ENCODE measurements around the gene AKR1C2. TPM values are rescaled to one million over a fixed set of nuclear protein-coding genes. Genes with fewer than 3 reads are reported as not detected.
"Not testable (repeated sequence)": the region's sequence is repeated elsewhere in the genome, so short reads cannot be mapped to it uniquely, and the experiment has no call there.

AKR1C2 gene
- polyA plus RNA-seq, 2 donors = 37.5 to 142 TPM

GRCh38 chr10:5031588-5031987, 27.9 kb upstream of the AKR1C2 start:
- not testable (repeated sequence) for H3K27ac ChIP-seq (ENCODE audit: low read depth in 2 of 2, low read length in 1 of 2); H3K36me3 ChIP-seq (ENCODE audit: control insufficient read depth in 2 of 2, insufficient read depth in 2 of 2, low read length in 1 of 2); H3K27me3 ChIP-seq (ENCODE audit: control insufficient read depth in 1 of 2, insufficient read depth in 2 of 2, low read length in 2 of 2); H3K4me1 ChIP-seq (ENCODE audit: control insufficient read depth in 2 of 2, insufficient read depth in 2 of 2, low read length in 1 of 2); H3K9me3 ChIP-seq (ENCODE audit: control insufficient read depth in 2 of 2, insufficient read depth in 1 of 2, low read depth in 1 of 2, low read length in 1 of 2); H3K4me3 ChIP-seq (ENCODE audit: low read depth in 1 of 2, low read length in 2 of 2)
- 68 to 87% methylated on average over 2 to 4 of the region's 4 CpGs for WGBS, 2 donors

- Histone ChIP-seq H3K9me3 (ENCODE audit: control insufficient read depth in 2 of 2, insufficient read depth in 1 of 2, low read depth in 1 of 2, low read length in 1 of 2) (peaks cover 4 to 8% of the 10 kb centered on the region in 2 donors), H3K4me3 (ENCODE audit: low read depth in 1 of 2, low read length in 2 of 2) (no peak overlapping the region), H3K27me3 (ENCODE audit: control insufficient read depth in 1 of 2, insufficient read depth in 2 of 2, low read length in 2 of 2) (no peaks in the 10 kb centered on the region), H3K36me3 (ENCODE audit: control insufficient read depth in 2 of 2, insufficient read depth in 2 of 2, low read length in 1 of 2) (no peaks in the 10 kb centered on the region), H3K27ac (ENCODE audit: low read depth in 2 of 2, low read length in 1 of 2) (no peak overlapping the region), H3K4me1 (ENCODE audit: control insufficient read depth in 2 of 2, insufficient read depth in 2 of 2, low read length in 1 of 2) (no peaks in the 10 kb centered on the region)
- WGBS, 2 donors = 93 to 97% methylated on average over 1 of the region's 1 CpG
These were observed 27.3 kb upstream of the AKR1C2 start for GRCh38 chr10:5030989-5031388.

DNA sequence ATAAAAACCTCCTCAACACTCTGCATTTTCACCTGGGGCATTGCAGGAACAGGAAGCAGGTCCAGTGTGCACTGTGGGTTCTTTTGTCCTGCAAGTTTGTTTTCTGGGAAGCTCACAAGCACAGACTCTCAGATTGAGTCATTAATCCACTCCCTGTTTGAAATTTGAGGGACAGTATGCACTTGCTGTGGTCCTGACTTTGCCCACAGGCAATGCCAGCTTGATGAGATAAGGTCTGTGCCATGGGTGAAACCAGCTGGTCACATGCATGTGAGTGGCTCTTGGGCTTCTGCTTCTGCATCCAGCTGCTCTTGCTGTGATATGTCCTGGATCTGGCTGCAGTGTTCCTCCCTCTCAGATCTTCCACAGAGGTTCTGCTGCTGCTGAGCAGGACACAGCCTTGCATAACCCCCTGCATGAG, 21.8 kb upstream of the AKR1C2 start:
- not testable (repeated sequence) for H3K4me1 ChIP-seq (ENCODE audit: control insufficient read depth in 2 of 2, insufficient read depth in 2 of 2, low read length in 1 of 2); H3K9me3 ChIP-seq (ENCODE audit: control insufficient read depth in 2 of 2, insufficient read depth in 1 of 2, low read depth in 1 of 2, low read length in 1 of 2); H3K27me3 ChIP-seq (ENCODE audit: control insufficient read depth in 1 of 2, insufficient read depth in 2 of 2, low read length in 2 of 2); H3K36me3 ChIP-seq (ENCODE audit: control insufficient read depth in 2 of 2, insufficient read depth in 2 of 2, low read length in 1 of 2); H3K27ac ChIP-seq (ENCODE audit: low read depth in 2 of 2, low read length in 1 of 2); H3K4me3 ChIP-seq (ENCODE audit: low read depth in 1 of 2, low read length in 2 of 2)

- H3K27me3 ChIP-seq (ENCODE audit: control insufficient read depth in 1 of 2, insufficient read depth in 2 of 2, low read length in 2 of 2) = no peaks in the 10 kb centered on the region
- peaks cover 0 to 2% of the 10 kb centered on the region in 2 donors for H3K9me3 ChIP-seq (ENCODE audit: control insufficient read depth in 2 of 2, insufficient read depth in 1 of 2, low read depth in 1 of 2, low read length in 1 of 2)
- 62 to 69% methylated on average over 4 of the region's 4 CpGs for WGBS, 2 donors
- no peak overlapping the region for H3K27ac ChIP-seq (ENCODE audit: low read depth in 2 of 2, low read length in 1 of 2)
- H3K4me3 ChIP-seq (ENCODE audit: low read depth in 1 of 2, low read length in 2 of 2) = no peak overlapping the region
- H3K36me3 ChIP-seq (ENCODE audit: control insufficient read depth in 2 of 2, insufficient read depth in 2 of 2, low read length in 1 of 2) = no peaks in the 10 kb centered on the region
- peaks cover 0 to 2% of the 10 kb centered on the region in 2 donors for H3K4me1 ChIP-seq (ENCODE audit: control insufficient read depth in 2 of 2, insufficient read depth in 2 of 2, low read length in 1 of 2)
These were observed 19.6 kb upstream of the AKR1C2 start for GRCh38 chr10:5023177-5023805.

DNA sequence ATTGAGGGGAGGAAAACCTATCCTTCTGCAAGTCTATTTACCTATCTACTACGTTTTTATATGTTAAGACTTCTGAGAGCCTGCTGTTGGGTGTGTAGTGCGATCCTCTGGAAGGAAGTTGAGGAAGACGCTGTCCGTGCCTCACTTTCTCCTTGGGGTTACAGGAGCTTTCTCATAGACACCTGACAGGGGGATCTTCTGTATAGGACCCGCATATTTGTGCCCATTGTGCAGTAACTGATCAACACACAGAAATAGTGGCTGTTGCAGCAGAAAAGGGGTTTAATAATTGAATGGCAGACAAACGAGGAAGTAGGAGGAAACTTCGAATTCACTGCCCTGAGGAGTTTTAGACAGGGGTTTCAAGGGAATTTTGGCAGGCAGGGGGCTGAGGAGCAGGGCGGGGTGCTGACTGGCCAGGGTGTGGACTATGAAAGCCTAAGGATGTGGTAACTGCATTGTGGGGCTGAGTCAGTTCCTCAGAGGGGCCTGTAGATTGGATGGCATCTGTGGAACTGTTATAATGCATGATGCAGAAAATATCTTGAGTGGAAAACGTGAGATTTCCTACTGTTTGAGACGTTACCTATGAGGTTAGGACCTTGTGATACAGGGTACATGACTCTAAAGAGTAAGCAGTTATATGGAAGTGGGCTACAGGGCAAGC, 18.1 kb upstream of the AKR1C2 start:
- H3K36me3 ChIP-seq (ENCODE audit: control insufficient read depth in 2 of 2, insufficient read depth in 2 of 2, low read length in 1 of 2); H3K4me3 ChIP-seq (ENCODE audit: low read depth in 1 of 2, low read length in 2 of 2); H3K9me3 ChIP-seq (ENCODE audit: control insufficient read depth in 2 of 2, insufficient read depth in 1 of 2, low read depth in 1 of 2, low read length in 1 of 2); H3K27ac ChIP-seq (ENCODE audit: low read depth in 2 of 2, low read length in 1 of 2); H3K4me1 ChIP-seq (ENCODE audit: control insufficient read depth in 2 of 2, insufficient read depth in 2 of 2, low read length in 1 of 2); H3K27me3 ChIP-seq (ENCODE audit: control insufficient read depth in 1 of 2, insufficient read depth in 2 of 2, low read length in 2 of 2): not testable (repeated sequence)
- WGBS, 2 donors = 62 to 65% methylated on average over 8 to 9 of the region's 10 CpGs

- H3K27me3 ChIP-seq (ENCODE audit: control insufficient read depth in 1 of 2, insufficient read depth in 2 of 2, low read length in 2 of 2); H3K27ac ChIP-seq (ENCODE audit: low read depth in 2 of 2, low read length in 1 of 2); H3K36me3 ChIP-seq (ENCODE audit: control insufficient read depth in 2 of 2, insufficient read depth in 2 of 2, low read length in 1 of 2); H3K4me3 ChIP-seq (ENCODE audit: low read depth in 1 of 2, low read length in 2 of 2); H3K4me1 ChIP-seq (ENCODE audit: control insufficient read depth in 2 of 2, insufficient read depth in 2 of 2, low read length in 1 of 2); H3K9me3 ChIP-seq (ENCODE audit: control insufficient read depth in 2 of 2, insufficient read depth in 1 of 2, low read depth in 1 of 2, low read length in 1 of 2): not testable (repeated sequence)
- WGBS, 2 donors = 67 to 70% methylated on average over 6 of the region's 6 CpGs
These were observed 16.3 kb upstream of the AKR1C2 start for GRCh38 chr10:5019770-5020612.

GRCh38 chr10:5018671-5019277, 15.1 kb upstream of the AKR1C2 start:
- not testable (repeated sequence) for H3K36me3 ChIP-seq (ENCODE audit: control insufficient read depth in 2 of 2, insufficient read depth in 2 of 2, low read length in 1 of 2); H3K4me3 ChIP-seq (ENCODE audit: low read depth in 1 of 2, low read length in 2 of 2); H3K9me3 ChIP-seq (ENCODE audit: control insufficient read depth in 2 of 2, insufficient read depth in 1 of 2, low read depth in 1 of 2, low read length in 1 of 2); H3K27ac ChIP-seq (ENCODE audit: low read depth in 2 of 2, low read length in 1 of 2); H3K27me3 ChIP-seq (ENCODE audit: control insufficient read depth in 1 of 2, insufficient read depth in 2 of 2, low read length in 2 of 2); H3K4me1 ChIP-seq (ENCODE audit: control insufficient read depth in 2 of 2, insufficient read depth in 2 of 2, low read length in 1 of 2)
- 61 to 72% methylated on average over 3 of the region's 3 CpGs for WGBS, 2 donors

GRCh38 chr10:5018134-5018533, 14.5 kb upstream of the AKR1C2 start:
- Histone ChIP-seq H3K36me3 (ENCODE audit: control insufficient read depth in 2 of 2, insufficient read depth in 2 of 2, low read length in 1 of 2) (no peaks in the 10 kb centered on the region), H3K27ac (ENCODE audit: low read depth in 2 of 2, low read length in 1 of 2) (no peak overlapping the region), H3K4me3 (ENCODE audit: low read depth in 1 of 2, low read length in 2 of 2) (no peak overlapping the region), H3K9me3 (ENCODE audit: control insufficient read depth in 2 of 2, insufficient read depth in 1 of 2, low read depth in 1 of 2, low read length in 1 of 2) (no peaks in the 10 kb centered on the region), H3K4me1 (ENCODE audit: control insufficient read depth in 2 of 2, insufficient read depth in 2 of 2, low read length in 1 of 2) (no peaks in the 10 kb centered on the region), H3K27me3 (ENCODE audit: control insufficient read depth in 1 of 2, insufficient read depth in 2 of 2, low read length in 2 of 2) (no peaks in the 10 kb centered on the region)
- 58 to 62% methylated on average over 3 of the region's 3 CpGs for WGBS, 2 donors

- no peak overlapping the region for H3K27ac ChIP-seq (ENCODE audit: low read depth in 2 of 2, low read length in 1 of 2)
- no peaks in the 10 kb centered on the region for H3K36me3 ChIP-seq (ENCODE audit: control insufficient read depth in 2 of 2, insufficient read depth in 2 of 2, low read length in 1 of 2)
- H3K4me3 ChIP-seq (ENCODE audit: low read depth in 1 of 2, low read length in 2 of 2) = no peak overlapping the region
- 45 to 64% methylated on average over 1 of the region's 1 CpG for WGBS, 2 donors
- no peaks in the 10 kb centered on the region for H3K4me1 ChIP-seq (ENCODE audit: control insufficient read depth in 2 of 2, insufficient read depth in 2 of 2, low read length in 1 of 2)
- H3K9me3 ChIP-seq (ENCODE audit: control insufficient read depth in 2 of 2, insufficient read depth in 1 of 2, low read depth in 1 of 2, low read length in 1 of 2) = no peaks in the 10 kb centered on the region
- no peaks in the 10 kb centered on the region for H3K27me3 ChIP-seq (ENCODE audit: control insufficient read depth in 1 of 2, insufficient read depth in 2 of 2, low read length in 2 of 2)
These were observed 11.3 kb upstream of the AKR1C2 start for GRCh38 chr10:5014936-5015335.

All from esophagus (tissue), 2 donors.